ENCODE data around the gene RTN4RL2.

Gene RTN4RL2

DNA sequence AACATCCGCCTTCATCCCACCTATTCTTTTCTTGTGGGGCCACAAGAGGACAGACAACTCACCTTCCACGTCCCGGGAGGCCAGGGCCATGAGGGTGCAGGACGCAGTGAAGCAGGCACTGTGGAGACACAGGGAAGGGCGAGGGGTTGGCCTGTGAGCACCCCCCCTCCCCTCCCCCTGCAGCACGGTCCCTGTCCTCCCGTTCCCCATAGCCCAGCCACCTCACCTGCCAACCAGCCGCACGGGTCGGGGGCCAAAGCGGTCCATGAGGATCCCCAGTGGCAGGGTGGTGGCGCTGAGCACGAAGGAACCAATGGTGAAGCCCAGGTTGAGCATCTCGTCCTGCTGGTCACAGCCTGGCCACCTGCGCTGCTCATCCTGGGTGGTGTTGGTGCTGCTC, 40.6 kb downstream of the RTN4RL2 start:
- no peak for DNase-seq

DNA sequence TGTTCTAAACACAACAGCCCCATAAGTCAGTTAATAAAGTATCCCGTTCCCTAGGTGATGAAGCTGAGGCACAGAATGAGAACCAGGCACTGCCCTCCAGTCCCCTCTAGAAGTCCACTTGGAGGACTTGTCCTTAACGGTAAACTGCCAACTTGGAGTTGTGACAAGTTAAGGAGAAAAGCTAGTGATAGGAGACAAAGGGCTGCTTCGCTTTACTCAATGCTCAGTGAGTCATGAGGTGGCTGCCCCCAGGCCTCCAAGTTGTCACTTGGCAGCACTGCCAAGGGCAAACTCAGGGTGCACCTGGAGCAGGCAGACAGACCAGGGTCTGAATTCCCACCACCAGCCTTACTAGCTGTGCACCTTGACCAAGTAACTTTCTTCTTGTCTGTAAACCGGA, 41.6 kb downstream of the RTN4RL2 start:
- no peak for DNase-seq

DNA sequence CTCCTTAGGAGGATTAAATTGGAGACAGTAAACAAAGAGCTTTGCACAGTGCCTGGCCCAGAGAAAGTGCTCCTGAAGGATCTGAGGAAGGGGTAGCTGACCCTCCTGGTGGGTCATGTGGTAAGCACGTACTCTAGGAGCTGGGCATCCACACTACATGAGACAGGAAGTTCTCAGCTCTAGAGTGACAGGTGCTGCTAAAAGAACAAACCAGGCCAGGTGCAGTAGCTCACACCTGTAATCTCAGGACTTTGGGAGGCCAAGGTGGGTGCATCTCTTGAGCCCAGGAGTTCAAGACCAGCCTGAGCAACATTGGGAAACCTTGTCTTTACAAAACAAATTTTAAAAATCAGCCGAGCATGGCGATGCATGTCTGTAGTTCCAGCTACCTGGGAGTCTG, 42.0 kb downstream of the RTN4RL2 start:
- DNase-seq, result peak; percentile 34

DNA sequence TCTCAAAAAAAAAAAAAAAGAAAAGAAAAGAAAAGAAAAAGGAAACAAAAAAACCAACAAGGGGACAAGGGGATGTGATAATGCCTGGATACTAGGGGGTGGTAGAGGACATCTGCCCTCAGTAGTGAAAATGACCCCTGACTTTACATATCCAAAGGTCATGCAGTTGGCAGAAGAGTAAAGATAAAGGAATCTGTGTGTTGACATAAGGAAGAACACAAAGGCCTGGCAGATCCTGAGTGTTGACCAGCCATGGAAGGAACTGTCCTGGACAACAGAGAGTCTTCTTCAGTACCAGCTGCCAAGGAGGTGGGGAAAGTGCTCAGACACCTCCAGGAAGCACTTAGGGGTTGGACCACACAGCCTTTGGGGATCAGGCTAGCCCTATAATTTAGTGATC, 42.5 kb downstream of the RTN4RL2 start:
- DNase-seq, result no peak

DNA sequence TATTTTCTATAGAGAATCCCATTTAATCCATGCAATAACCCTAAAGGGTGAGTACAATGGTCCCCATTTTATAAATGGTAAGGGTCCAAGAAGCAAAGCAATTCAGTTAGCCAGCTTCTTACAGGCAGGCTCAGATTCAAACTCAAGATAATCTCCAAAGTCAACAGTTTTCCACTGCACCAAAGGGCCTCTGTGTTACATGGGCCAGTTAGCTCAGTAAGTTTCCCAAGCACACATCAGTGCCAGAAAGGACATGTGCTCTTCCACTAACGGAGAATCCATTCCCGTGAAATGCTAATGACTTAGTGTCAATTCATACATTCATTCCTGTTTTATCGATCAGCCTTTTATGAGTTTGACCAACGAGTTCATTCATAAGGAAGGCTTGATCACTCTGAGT, 44.2 kb downstream of the RTN4RL2 start:
- no peak for DNase-seq

DNA sequence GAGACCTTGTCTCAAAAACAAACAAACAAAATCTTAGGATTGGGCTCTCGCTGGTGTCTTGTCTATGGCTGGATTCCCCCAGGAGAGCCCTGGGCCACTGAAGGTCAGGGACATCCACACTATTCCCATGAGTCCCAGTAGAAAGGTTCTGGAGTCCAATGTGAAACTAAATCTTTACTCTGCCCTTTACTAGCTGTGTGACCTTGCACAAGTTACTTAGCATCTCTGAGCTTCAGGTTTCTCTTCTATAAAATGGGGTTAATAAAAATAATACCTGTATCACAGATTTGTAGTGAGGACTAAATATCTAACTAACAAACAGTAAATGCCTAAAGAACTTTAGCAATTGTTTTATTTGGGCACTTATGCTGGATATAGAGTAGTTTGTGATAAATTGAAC, 46.2 kb downstream of the RTN4RL2 start:
- no peak for DNase-seq

DNA sequence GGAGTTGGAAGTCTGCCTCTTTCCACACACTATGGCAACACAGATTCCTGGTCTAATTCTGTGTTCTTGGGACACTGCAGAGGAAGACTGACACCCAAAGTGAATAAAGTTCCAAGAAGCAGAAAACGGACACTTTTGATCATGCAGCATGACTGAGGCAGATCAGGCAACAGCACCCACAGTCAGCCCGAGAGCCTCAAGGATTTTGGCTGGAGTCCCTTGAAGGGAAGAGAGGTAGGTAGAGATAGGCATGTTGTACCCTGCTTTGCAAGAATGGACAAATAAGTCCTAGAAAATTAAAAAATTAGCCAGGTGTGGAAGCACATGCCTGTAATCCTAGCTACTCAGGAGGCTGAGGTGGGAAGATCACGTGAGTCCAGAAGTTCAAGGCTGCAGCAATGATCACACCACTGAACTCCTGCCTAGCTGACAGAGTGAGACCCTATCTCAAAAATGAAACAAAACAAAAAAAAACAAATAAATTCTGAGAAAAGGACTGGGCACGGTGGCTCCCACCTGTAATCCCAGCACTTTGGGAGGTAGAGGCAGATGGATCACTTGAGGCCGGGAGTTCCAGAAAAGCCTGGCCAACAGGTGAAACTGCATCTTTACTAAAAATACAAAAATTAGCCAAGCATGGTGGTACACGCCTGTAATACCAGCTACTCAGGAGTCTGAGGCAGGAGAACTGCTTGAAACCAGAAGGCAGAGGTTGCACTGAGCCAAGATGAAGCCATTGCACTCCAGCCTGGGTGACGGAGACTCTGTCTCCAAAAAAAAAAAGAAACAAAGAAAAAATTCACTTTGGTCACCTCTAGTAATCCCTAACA, 48.2 kb downstream of the RTN4RL2 start:
- no peak for DNase-seq

DNA sequence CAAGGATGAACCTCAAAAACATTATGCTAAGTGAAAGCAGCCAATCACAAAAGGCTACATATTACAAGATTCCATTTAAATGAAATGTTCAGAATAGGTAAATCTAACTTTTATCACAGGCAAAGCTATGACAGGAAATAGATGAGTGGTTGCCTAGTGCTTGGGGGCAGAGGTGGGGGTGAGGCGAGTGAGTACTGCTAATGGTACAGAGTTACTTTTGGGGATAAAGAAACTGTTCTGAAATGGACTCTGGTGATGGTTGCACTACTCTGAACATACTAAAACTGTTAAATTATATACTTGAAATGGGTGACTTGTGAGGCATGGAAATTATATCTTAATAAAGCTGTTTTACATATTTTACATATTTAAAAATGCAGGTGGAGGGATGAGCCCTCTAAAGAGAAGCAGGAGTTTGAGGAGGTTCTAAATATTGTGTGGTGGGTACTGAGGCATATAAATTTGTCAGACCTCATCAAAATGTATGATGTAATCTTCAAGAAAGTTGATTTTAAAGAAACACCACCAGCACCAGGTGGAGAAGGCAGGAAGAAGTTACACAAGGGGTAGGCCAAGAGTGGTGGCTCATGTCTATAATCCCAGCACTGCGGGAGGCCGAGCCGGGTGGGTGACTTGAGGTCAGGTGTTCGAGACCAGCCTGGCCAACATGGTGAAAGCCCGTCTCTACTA, 51.6 kb downstream of the RTN4RL2 start:
- DNase-seq, result no peak

DNA sequence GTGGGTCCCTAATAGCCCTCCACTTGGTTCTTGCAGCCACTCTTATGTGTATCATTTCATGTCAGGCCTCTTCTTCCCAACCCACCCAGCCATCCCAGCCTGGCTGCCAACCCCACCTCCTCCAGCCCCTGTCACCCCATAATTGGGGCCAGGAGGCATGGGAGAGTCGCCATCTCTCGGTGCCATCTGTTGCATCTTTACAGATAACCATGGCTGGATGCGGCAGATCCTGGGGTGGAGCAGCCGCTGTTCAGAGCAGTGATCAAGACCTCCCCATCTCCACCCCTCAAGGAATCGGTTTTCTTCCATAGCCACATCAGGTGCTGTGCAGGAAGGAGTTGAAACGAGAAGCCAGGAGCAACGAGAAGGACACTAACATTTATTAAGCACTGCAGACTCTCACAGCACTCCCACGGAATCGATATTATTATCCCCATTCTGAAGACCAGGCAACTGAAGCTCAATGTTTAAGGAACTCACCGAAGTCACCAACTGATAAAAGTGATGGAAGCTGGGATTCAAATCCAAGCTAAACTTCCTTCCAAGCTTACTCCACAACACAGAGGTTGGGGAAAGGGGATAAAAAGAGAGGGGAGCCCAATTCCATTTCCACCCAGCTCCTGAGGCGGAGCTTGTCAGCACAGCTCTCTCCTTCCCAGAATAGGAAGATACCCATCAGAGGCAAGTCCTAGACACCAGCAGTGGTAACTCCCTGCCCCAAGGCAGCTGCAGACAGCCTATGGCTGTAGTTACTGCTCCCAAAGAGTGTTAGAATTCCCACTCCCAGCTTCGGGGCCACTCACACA, 52.5 kb downstream of the RTN4RL2 start:
- DNase-seq, result no peak

DNA sequence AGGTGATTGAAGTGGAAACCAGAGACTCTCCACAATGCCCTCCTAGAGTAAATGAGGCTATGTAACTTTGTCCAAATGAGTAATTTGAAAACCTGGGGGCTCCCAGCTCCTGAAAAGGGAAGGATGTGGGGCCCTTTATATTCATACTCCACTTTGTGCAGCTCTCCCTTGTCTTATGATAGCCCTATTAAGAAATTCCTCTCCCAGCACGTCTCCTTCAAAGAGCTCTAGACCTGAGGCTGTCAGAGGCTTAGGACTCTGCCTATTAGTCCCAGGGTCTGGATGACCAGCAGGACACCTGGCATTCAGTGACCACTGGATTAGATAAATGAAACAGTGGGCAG, 53.1 kb downstream of the RTN4RL2 start:
- no peak for DNase-seq

DNA sequence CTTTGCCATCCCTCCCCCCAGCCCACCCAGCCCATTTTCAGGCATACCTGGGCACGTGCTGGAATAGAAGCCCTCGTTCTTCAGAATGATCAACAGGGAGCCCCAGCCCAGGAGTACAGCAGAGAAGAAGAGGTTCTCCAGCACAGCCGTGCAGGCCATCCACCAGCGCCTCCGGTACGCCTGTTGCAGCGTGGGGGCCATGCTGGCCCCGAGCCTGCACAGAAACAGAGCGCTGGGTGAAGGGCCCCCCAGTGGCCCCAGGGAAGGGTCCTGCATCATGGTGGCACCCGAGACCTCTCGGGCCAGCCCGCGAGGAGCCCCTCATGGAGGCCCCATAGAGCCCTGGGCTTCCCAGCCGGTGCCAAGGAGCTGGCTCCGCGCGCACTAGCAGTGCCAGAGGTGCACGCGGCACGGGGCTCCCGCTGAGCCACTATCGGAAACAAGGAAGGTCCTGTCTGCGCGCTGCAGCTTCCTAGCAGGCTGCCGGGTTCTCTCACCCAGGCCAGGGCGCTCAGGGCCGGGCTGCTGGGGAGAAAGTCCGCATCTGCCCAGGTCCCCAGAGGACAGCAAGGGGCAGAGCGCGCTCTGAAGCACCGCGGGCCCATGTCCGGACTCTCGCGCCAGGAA, 53.7 kb downstream of the RTN4RL2 start:
- DNase-seq, result peak; percentile 31

DNA sequence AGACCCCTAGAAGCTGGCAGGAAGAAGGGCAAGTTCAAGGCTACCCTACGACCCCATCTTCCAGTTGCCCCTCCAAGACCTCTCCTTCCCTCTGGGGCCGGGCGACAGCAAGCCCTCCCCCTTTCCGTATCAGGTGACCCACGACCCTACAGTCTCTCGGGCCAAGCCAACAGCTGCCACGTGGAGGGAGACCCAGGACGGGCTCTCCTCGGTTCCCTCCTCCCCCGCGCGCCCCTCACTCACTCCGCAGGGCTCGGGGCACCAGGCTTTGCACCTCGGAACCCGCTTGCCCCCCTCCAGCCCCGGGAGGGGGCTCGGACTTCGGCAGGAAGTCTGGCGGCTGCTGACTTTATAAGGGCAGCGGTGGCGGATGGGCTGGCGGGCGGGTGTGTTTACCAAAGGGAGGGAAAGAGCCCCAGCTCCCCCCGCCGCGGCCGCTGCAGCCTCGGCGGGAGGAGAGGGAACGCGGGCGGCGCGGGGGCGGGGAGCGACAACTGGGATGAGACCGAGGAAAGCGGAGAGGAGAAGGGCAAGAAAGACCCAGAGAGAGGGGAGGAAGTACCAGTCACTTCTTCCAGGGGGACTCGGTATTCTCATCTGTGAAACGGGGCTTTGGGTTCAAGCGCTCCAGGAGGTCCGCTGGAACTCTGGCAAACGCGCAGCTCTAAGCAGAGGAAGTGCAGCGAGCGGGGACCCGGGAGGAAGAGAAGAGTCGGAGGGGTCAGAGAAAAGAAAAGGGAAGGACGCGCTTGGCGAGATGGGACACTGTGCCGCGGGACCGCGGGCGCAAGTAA, 54.4 kb downstream of the RTN4RL2 start:
- DNase-seq, result peak; percentile 41

DNA sequence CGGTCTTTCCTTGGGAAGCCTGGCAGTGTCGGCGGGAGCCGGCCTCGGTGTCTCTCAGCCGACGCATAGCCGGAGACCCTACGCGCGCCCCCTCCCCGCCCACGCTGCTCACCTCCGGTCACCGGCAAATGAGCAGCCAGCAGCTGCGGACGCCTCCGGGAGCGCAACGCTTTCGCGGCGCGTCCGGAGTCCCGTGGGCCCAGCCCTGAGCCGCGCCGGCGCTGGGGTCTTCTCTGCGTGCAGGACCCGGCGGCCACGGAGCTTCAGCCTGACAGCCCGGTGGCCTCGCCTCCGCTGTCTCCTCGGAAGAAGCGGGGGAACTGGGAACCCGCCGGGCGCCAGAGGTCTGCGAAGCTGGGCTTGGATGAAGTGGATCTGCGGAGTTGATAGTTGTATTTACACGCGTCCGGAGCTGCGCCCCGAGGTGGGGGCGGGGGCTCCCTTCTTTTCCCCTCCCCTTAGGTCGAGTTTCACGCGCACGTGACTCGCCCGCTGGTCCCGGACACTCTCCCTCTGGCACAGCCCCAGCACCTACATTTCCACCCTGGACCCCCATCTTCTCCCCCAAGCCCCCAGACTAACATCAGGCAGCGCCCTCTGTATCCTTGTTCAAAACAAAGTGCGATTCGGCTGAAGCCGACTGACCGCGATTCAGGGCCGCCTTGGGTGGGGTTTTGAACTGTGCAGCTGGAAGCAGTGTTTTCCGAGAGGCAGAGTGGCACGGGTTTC, 55.2 kb downstream of the RTN4RL2 start, which contains the start of gene SLC43A1:
Gene SLC43A1 (minus strand): TSS at position 371 of the 729 bp plus-strand sequence. CDS start 1,591 bp downstream, outside the sequence.
- peak; percentile 27 for DNase-seq

DNA sequence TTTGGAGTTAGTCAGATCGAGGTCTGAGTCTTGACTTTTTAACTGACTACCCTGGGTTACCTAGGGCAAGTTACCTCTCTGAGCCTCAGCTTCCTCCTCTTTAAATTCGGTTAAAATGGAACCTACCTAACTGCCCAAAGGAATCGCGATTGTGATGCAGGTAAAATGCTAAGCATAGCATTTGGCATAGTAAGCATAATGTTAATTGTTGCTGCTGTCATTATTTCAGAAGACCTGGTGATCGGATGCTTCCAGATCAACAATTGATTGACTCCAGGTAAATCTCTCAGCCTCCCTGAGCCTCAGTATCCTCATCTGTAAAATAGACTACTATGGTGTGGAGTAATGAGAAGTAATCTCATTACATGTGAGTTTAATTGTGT, 55.7 kb downstream of the RTN4RL2 start:
- no peak for DNase-seq

DNA sequence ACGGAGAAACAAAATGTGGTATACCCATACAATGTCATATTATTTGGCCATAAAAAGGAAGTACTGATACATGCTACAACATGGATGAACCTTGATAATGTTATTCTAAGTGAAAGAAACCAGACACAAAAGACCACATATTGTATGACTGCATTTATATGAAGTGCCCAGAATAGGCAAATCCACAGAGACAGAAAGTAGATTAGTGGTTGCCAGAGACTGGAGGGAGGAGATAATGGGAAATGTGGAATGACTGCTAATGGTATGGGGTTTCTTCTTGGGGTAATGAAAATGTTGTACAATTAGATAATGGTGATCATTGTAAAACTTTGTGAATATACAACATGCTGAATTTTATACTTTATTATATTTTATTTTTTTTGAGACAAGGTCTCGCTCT, 60.8 kb downstream of the RTN4RL2 start:
- DNase-seq, result no peak

DNA sequence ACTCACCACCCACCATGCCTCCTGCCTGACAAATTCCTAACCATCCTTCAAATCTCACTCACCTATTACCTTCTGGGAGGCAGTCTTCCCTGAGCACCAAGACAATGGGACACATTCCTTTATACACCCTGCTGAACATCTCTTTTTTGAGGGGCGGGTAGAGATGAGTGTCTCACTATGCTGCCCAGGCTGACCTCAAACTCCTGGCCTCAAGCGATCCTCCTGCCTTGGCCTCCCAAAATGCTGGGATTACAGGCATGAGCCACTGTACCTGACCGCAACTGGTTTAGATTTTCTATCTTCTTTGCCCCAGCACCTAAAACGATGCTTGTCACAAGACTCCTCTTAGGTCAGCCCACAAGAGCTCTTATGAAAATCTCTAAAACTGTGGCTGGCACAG, 63.1 kb downstream of the RTN4RL2 start:
- DNase-seq, result no peak

All from NCI-H510A treated with DMSO at 0.1 percent for 48 hours (cell line).